ENCODE measurements around the gene SEMA5A.
"Not testable (repeated sequence)": the region's sequence is repeated elsewhere in the genome, so short reads cannot be mapped to it uniquely, and the experiment has no call there.

SEMA5A gene

DNA sequence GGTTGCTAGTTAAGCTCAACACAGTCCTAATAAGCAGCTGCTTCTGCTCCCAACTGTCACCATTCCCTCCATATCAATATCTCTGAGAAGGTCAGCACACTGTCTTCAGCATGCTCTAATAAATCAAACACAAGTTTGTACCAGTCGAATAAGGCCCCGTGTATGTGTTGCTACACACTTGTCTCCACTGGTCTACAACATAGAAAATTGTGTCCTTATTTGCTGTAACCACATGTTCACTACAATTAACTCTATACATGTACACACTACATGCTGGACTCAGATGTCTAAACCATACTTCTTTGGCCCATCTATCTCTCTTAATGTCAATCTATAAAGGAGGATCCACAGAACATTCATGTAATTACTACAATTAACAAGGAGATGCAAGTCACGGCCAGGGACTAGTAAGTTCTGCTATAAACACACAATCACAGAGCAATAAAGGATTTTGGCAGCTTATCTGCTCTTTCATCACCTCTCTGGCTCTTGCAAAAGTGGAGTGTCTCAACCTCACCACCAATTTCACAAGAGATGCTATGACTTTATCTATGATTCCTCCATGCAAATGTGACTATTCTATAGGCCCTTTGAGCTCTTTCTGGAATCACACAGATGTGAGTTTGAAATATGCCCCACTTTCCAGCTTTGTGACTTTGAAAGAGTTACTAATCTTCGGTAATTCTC lies 143.9 kb downstream of the SEMA5A start:
- no peak overlapping the region for H3K27ac Mint-ChIP-seq
- no peaks in the 10 kb centered on the region for H3K36me3 Mint-ChIP-seq
- H3K27me3 Mint-ChIP-seq, result no peaks in the 10 kb centered on the region
- no peak overlapping the region for H3K4me3 Mint-ChIP-seq
- H3K9me3 Mint-ChIP-seq (ENCODE audit: low read depth), result no peaks in the 10 kb centered on the region
- H3K4me1 Mint-ChIP-seq (ENCODE audit: low read depth), result no peaks in the 10 kb centered on the region

- not testable (repeated sequence) for H3K27me3 Mint-ChIP-seq; H3K27ac Mint-ChIP-seq; H3K36me3 Mint-ChIP-seq; H3K9me3 Mint-ChIP-seq (ENCODE audit: low read depth); H3K4me3 Mint-ChIP-seq; H3K4me1 Mint-ChIP-seq (ENCODE audit: low read depth)
Measured at GRCh38 chr5:9399783-9400182, 146.1 kb downstream of the SEMA5A start.

DNA sequence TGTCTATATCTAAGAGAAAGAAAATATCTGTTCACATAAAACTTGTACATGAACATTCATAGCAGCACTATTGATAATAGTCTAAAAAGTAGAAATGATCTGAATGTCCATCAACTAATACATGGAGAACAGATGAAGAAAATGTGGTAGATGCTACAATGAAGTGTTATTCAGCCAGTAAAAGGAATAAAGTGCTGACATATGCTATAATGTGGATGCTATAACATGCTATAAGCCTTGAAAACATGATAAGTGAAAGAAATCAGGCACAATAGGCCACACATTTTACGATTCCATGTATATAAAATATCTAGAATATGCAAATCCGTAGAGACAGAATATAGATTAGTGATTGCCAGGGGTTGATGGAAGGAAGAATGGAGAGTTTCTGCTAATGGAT lies 146.8 kb downstream of the SEMA5A start:
- H3K36me3 Mint-ChIP-seq, result no peaks in the 10 kb centered on the region
- H3K9me3 Mint-ChIP-seq (ENCODE audit: low read depth), result no peaks in the 10 kb centered on the region
- no peaks in the 10 kb centered on the region for H3K27me3 Mint-ChIP-seq
- H3K27ac Mint-ChIP-seq, result no peak overlapping the region
- no peaks in the 10 kb centered on the region for H3K4me1 Mint-ChIP-seq (ENCODE audit: low read depth)
- no peak overlapping the region for H3K4me3 Mint-ChIP-seq

DNA sequence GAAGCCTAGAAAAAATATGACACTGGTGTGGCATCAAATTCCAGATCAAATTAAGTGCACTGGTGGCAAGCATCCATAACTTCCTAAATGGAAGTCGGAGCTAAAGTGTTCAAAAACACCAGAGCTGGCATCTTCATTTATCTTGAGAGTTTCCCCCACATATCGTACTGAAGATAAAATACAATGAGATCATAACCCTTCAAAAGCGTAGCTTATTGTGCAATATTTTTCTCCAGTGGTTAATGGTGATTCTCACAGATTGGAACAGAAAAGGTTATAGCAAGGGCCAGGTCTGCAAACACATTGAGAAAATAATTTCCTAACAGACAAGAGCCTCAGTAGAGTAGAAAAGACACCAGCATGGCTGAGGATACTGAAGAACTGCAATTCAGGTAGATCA lies 147.6 kb downstream of the SEMA5A start:
- Mint-ChIP-seq H3K27ac (no peak overlapping the region), H3K27me3 (no peaks in the 10 kb centered on the region), H3K9me3 (ENCODE audit: low read depth) (no peaks in the 10 kb centered on the region), H3K36me3 (no peaks in the 10 kb centered on the region), H3K4me3 (no peak overlapping the region), H3K4me1 (ENCODE audit: low read depth) (no peaks in the 10 kb centered on the region)

DNA sequence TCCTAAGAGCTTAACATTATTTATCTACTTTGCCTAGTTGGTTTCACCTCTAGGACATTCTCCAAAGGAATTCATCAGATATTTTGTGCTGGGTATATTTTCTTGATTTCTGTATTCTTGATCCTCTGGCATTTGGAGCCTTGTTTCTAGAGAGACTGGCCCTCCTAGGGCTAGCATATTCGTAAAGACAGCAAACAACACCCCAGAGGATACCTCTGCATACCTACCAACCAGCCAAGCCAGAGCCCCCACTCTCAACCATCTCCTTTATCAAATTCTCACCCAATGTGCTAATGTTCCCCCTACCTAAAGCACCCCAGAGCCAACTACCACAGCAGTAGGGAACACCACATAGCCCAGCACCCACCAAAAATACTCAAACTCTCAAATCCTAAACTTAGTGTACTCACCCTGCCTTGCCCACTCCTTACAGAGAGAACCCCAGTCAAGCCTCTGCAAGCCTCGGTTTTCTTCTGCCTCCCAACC lies 149.5 kb downstream of the SEMA5A start:
- no peaks in the 10 kb centered on the region for H3K4me1 Mint-ChIP-seq (ENCODE audit: low read depth)
- no peaks in the 10 kb centered on the region for H3K36me3 Mint-ChIP-seq
- no peak overlapping the region for H3K27ac Mint-ChIP-seq

DNA sequence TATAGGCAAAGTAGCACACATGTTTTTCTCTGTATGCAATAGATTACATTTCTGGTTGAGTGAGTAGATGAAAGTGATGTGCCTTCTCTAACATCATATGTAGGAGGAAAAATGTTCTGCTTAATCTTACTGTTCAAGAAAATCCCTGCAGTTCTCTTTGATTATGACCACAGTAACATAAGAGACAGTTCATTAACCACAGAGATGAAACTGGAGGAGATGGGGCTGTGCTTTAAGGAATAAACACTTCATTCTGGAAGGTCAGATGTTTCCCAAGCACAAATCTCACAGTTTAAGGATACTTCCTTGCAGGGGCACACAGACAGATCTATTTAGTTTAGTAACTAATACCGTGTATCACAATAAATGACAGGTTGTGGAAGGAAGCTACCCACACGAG lies 150.2 kb downstream of the SEMA5A start:
- no peak overlapping the region for H3K27ac Mint-ChIP-seq
- H3K4me1 Mint-ChIP-seq (ENCODE audit: low read depth), result no peaks in the 10 kb centered on the region
- no peaks in the 10 kb centered on the region for H3K36me3 Mint-ChIP-seq
- H3K4me3 Mint-ChIP-seq, result no peak overlapping the region
- H3K9me3 Mint-ChIP-seq (ENCODE audit: low read depth), result no peaks in the 10 kb centered on the region
- no peaks in the 10 kb centered on the region for H3K27me3 Mint-ChIP-seq

More for the DNA sequence above, 149.5 kb downstream of the SEMA5A start:
- Mint-ChIP-seq H3K4me3 (no peak overlapping the region), H3K9me3 (ENCODE audit: low read depth) (no peaks in the 10 kb centered on the region), H3K27me3 (no peaks in the 10 kb centered on the region)

GRCh38 chr5:9394221-9394620 lies 151.7 kb downstream of the SEMA5A start:
- H3K9me3 Mint-ChIP-seq (ENCODE audit: low read depth), result no peaks in the 10 kb centered on the region
- H3K4me1 Mint-ChIP-seq (ENCODE audit: low read depth), result no peaks in the 10 kb centered on the region
- H3K4me3 Mint-ChIP-seq, result no peak overlapping the region
- no peaks in the 10 kb centered on the region for H3K27me3 Mint-ChIP-seq
- H3K36me3 Mint-ChIP-seq, result no peaks in the 10 kb centered on the region
- H3K27ac Mint-ChIP-seq, result no peak overlapping the region

DNA sequence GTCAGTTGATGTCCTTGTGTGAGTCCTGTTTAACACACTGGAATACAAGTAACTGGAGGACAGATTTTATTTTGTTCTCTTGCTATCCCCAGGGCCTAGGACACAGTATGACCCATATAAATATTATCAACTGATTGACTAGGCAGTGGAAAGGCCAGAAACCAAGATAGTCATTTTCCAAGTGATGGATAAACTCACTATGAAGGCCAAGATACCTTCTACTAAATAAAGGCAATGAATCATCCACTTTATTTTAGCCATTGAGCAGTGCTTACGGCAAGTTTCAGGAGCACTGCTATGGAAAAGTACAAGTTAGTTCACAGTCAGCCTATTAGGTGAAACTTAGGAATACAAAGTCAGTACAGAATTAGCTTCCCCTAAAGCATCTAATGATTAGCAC lies 153.2 kb downstream of the SEMA5A start:
- no peaks in the 10 kb centered on the region for H3K4me1 Mint-ChIP-seq (ENCODE audit: low read depth)
- no peaks in the 10 kb centered on the region for H3K9me3 Mint-ChIP-seq (ENCODE audit: low read depth)
- no peaks in the 10 kb centered on the region for H3K27me3 Mint-ChIP-seq
- no peaks in the 10 kb centered on the region for H3K36me3 Mint-ChIP-seq
- H3K4me3 Mint-ChIP-seq, result no peak overlapping the region
- H3K27ac Mint-ChIP-seq, result no peak overlapping the region

DNA sequence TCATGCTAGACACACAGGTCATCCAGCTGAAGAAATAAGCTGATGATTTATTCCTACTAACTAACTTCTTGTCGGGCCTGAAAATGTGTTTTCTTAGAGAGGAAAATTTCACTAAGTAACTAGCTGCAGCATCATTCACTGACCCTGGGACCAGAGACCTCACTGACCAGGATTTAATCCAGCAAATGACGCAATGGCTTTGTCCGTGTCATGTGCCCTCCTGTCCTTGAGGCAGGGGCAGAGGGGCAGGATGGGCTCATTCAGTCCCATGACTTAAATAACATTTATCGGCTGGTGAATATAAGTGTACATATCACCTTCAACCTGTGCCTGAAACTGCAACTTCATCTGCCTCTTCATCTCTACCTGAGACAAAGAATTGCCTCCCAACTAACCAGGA lies 154.8 kb downstream of the SEMA5A start:
- Mint-ChIP-seq H3K27ac (no peak overlapping the region), H3K36me3 (no peaks in the 10 kb centered on the region), H3K4me1 (ENCODE audit: low read depth) (no peaks in the 10 kb centered on the region), H3K27me3 (no peaks in the 10 kb centered on the region), H3K9me3 (ENCODE audit: low read depth) (no peaks in the 10 kb centered on the region), H3K4me3 (no peak overlapping the region)

GRCh38 chr5:9390113-9390512 lies 155.8 kb downstream of the SEMA5A start:
- no peaks in the 10 kb centered on the region for H3K27me3 Mint-ChIP-seq
- H3K4me3 Mint-ChIP-seq, result no peak overlapping the region
- H3K27ac Mint-ChIP-seq, result no peak overlapping the region
- no peaks in the 10 kb centered on the region for H3K9me3 Mint-ChIP-seq (ENCODE audit: low read depth)
- H3K36me3 Mint-ChIP-seq, result no peaks in the 10 kb centered on the region
- H3K4me1 Mint-ChIP-seq (ENCODE audit: low read depth), result no peaks in the 10 kb centered on the region

- no peaks in the 10 kb centered on the region for H3K36me3 Mint-ChIP-seq
- H3K9me3 Mint-ChIP-seq (ENCODE audit: low read depth), result no peaks in the 10 kb centered on the region
- no peaks in the 10 kb centered on the region for H3K27me3 Mint-ChIP-seq
- no peak overlapping the region for H3K27ac Mint-ChIP-seq
- no peak overlapping the region for H3K4me3 Mint-ChIP-seq
- no peaks in the 10 kb centered on the region for H3K4me1 Mint-ChIP-seq (ENCODE audit: low read depth)
Measured at GRCh38 chr5:9388941-9389674, 156.8 kb downstream of the SEMA5A start.

DNA sequence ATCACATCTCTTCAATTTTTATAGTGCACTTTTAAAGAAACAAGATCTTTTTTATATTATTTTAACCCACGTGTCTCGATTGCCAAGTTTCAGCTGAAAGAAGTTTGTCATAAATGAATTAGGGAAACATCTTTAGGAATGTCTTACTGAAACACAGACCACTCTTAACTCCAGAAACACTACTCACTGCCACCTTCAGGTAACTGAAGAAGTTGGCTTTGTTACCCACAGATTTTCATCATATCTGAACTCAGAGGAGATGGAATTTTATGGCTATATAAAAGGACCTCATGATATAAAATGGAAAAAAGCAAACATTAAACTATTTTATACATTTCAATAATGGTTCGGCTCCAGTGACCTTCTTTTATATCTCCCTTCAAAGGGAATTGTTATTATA lies 158.0 kb downstream of the SEMA5A start:
- Mint-ChIP-seq H3K9me3 (ENCODE audit: low read depth) (no peaks in the 10 kb centered on the region), H3K36me3 (no peaks in the 10 kb centered on the region), H3K27me3 (no peaks in the 10 kb centered on the region), H3K4me3 (no peak overlapping the region), H3K27ac (no peak overlapping the region), H3K4me1 (ENCODE audit: low read depth) (no peaks in the 10 kb centered on the region)

DNA sequence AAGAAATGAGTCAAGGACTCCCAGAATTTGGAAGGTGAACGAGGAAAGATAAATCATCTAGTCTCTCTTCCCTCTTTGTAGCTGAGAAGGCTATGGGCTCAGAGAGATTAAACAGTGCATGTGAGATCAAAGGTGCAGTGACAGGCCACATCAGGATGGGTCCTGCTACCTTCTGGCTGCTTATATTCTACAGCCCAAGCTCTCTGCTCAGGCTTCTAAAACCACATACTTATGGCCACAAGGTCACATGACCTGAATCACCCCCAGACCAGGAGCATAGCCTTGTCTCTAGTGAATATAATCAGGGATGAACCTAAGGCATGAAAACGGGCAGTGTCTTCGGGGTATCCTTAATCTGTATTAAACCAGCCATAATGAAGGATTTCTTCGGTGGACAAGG lies 158.9 kb downstream of the SEMA5A start:
- no peak overlapping the region for H3K27ac Mint-ChIP-seq
- no peaks in the 10 kb centered on the region for H3K27me3 Mint-ChIP-seq
- H3K9me3 Mint-ChIP-seq (ENCODE audit: low read depth), result no peaks in the 10 kb centered on the region
- H3K4me1 Mint-ChIP-seq (ENCODE audit: low read depth), result no peaks in the 10 kb centered on the region
- no peak overlapping the region for H3K4me3 Mint-ChIP-seq
- H3K36me3 Mint-ChIP-seq, result no peaks in the 10 kb centered on the region

DNA sequence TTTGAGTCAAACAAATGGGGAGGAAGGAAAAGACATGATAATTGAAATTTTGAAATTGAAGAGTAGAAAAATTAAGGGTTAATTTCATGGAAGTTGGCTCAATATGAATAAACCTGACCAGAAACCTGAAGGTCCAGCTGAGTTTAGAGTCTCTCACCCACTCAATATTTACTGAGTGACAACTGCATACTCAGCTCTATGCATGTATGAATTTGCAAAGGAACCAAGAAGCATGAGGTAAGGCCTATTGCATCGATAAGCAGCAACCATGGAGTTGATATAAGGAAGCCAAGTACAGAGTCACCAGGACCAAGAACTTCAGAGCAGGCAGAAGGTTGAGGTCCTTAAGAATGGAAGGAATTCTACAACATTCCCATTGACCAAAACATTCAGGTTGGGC lies 163.4 kb downstream of the SEMA5A start:
- no peak overlapping the region for H3K27ac Mint-ChIP-seq
- no peaks in the 10 kb centered on the region for H3K36me3 Mint-ChIP-seq
- no peaks in the 10 kb centered on the region for H3K4me1 Mint-ChIP-seq (ENCODE audit: low read depth)
- H3K27me3 Mint-ChIP-seq, result no peaks in the 10 kb centered on the region
- H3K9me3 Mint-ChIP-seq (ENCODE audit: low read depth), result no peaks in the 10 kb centered on the region
- H3K4me3 Mint-ChIP-seq, result no peak overlapping the region

GRCh38 chr5:9381464-9381863 lies 164.4 kb downstream of the SEMA5A start:
- Mint-ChIP-seq H3K9me3 (ENCODE audit: low read depth) (peaks cover 2% of the 10 kb centered on the region), H3K4me1 (ENCODE audit: low read depth) (no peaks in the 10 kb centered on the region), H3K27ac (no peak overlapping the region), H3K36me3 (no peaks in the 10 kb centered on the region), H3K4me3 (no peak overlapping the region), H3K27me3 (no peaks in the 10 kb centered on the region)

GRCh38 chr5:9380109-9380508 lies 165.8 kb downstream of the SEMA5A start:
- H3K4me1 Mint-ChIP-seq (ENCODE audit: low read depth), result no peaks in the 10 kb centered on the region
- peaks cover 7% of the 10 kb centered on the region for H3K9me3 Mint-ChIP-seq (ENCODE audit: low read depth)
- no peak overlapping the region for H3K4me3 Mint-ChIP-seq
- H3K27ac Mint-ChIP-seq, result no peak overlapping the region
- H3K27me3 Mint-ChIP-seq, result no peaks in the 10 kb centered on the region
- no peaks in the 10 kb centered on the region for H3K36me3 Mint-ChIP-seq
